Activated effector memory CD4-positive, alpha-beta T cell treated with Interleukin-2 at 50 U/mL for 16 hours (primary cell): ENCODE measurements around the gene COL5A3.

Experiments used
- DNase-seq: peaks from one replicate; pipeline ENCODE4 v3.0.0-alpha.2; 2020

Gene COL5A3

GRCh38 chr19:10009714-10010224, 535 bp downstream of the COL5A3 start:
- no peak for DNase-seq

DNA sequence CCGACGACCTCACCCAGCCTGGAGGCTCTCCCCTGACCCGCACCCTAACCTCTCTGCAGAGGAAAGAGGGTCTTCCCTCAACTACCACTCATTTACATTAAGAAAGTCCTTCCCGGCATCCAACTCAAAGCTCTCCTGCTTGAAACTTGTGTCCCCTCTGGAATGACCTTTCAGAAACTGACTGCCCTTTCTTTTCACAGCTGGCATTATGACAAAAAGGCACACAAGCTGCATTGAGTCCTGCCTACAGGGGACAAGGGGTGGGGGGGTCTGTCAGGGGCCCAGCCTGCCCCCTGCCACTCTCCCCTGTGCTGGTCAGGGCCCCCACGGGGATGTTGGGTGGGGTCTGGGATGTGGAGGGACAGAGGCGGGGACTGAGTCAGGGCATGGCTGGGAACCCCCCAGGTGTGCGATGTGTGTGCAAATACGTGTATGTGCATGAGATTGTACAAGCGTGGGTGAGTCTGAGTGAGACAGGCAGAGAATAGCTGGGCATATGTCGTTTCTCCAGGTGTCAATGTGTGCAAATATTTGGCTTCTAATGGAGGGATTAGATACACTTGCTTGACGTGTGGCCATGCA, 2.0 kb downstream of the COL5A3 start:
- no peak for DNase-seq

DNA sequence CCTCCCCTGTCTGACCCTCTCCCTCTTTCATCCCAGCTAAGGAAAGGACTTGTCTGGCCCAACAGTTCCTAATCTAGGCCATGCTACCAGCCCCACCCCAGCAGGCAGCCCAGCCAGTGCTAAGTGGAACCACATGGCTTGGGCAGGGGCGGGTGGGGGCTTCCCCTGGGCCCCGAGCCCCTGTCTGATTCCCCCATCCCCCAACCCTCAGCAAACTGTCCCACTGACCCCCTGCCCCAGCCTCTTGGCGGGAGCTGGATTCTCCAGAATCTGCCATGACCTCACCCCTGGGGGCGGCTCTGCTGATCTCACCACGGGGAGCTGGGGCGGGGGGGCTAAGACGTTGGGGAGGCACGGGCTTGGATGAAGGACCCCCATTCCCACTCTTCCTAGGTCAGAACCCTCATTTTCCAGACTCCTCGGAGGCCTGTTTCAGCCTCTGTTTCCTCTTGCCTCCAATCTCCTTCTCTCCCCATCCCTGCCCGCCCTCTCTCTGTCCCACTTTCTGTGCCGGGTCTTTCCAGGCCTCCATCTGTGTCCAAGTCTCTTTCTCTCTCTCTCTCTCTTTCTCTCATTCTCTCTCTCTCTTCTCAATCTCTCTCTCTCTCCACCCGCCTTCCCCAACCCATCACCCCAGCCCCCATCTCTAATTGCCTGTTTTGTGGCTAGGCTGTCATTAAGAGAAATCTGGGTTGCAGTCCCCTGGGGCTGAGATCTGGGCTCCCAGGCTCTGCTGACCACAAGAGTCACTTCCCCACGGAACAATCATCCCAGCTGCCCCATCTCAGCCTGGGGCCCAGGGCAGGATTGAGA, 2.7 kb downstream of the COL5A3 start:
- no peak for DNase-seq

DNA sequence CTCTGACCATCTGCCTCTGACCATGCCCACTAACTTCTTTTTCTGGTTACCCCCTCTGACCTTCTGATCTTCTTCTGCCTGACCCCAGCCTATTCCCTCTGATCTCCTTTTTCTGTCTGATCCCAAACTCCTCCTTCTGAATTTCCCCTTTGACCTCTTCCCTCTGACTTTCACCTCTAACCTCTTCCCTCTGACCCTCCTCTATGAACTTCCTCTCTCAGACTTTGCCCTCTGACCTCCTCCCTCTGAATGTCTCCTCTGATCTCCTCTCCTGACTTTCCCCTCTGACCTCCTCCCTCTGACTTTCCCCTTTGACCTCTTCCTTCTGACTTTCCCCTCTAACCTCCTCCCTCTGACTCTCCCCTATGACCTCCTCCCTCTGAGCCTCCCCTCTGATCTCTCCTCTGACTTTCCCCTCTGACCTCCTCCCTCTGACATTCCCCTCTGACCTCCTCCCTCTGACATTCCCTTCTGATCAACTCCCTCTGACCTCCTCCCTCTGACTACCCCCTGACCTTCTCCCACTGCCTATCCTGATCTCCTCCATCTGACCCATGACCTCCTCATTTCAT, 3.5 kb downstream of the COL5A3 start:
- no peak for DNase-seq

DNA sequence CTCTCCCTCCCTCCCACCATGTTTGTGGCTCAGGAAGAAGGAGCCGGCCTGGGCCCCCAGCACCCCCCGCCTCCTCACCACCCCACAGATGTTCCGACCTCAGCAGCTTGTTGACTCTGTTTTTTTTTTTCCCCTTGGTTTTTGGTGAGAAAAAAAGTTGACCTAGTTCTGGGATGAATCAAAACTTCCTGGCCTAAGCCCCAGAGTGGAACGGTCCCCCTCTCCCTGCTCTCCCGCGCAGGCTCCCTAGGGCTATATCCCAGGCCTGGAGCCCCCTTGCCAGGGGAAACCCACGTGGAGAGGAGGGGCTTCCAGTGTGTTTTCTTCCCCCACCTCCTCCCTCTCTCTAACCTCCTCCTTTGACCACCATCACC, 4.0 kb downstream of the COL5A3 start:
- no peak for DNase-seq

- DNase-seq = no peak
Measured at GRCh38 chr19:10005632-10006334, 4.5 kb downstream of the COL5A3 start.

DNA sequence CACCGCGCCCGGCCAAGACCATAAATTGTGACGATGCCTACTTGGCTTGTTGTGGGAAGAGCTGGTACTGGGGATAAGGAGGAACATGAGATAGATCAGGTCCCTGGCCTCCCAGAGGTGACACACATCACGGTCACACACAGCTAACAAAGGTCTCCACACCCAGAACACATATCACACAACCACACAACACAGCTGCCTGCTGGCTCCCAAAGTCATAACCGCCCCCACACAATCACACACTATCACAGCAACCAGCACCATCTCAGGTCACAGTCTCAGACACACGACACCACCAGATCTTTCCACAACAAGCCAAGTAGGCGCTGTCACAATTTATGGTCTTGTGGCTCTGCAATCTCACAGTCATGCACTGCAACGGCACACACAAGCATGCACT, 5.7 kb downstream of the COL5A3 start:
- no peak for DNase-seq

- DNase-seq = no peak
Measured at GRCh38 chr19:10003271-10003670, 7.0 kb downstream of the COL5A3 start.

DNA sequence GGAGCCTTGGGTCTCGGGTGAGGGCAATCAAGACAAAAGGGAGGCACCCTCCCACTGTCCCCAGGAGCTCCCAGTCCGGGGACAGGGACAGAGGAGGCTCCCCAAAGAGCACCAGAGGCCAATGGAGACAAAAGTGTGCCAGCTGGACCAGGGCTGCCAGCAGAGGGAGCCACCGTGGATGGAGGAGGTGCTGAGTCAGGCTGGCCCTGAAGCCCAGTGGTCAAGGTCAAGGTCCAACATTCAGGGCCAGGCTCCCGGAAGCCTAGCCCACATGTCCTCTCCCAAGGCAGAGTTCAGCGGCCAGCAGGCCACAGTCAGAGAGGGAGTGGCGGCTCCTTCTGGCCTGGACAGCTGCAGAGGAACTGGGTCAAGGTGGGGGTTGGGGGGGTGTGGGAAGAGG, 8.4 kb downstream of the COL5A3 start:
- no peak for DNase-seq

- peak; percentile 45 for DNase-seq
Measured at GRCh38 chr19:10000171-10000826, 10.0 kb downstream of the COL5A3 start.

DNA sequence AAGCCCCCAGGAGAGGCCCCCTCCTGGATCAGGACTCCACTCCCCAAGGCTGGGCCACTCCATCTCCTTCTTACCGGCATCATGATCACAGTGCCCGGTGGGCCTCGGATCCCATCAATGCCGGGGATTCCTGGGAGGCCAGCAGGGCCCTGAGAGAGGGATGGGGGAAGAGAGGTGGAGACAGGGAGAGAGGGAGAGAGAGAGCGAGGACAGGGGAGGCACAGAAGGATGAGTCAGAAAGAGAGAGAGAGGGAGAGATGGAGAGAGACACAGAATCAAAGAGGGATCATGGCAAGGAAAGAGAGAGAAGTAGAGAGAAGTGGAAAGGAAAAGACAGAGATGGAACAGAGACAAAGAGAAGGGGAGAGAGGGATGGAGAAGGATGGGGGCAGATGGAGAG, 13.8 kb downstream of the COL5A3 start:
- no peak for DNase-seq

GRCh38 chr19:9995999-9996398, 14.3 kb downstream of the COL5A3 start:
- DNase-seq = no peak

- DNase-seq = no peak
Measured at GRCh38 chr19:9995084-9995483, 15.2 kb downstream of the COL5A3 start.

DNA sequence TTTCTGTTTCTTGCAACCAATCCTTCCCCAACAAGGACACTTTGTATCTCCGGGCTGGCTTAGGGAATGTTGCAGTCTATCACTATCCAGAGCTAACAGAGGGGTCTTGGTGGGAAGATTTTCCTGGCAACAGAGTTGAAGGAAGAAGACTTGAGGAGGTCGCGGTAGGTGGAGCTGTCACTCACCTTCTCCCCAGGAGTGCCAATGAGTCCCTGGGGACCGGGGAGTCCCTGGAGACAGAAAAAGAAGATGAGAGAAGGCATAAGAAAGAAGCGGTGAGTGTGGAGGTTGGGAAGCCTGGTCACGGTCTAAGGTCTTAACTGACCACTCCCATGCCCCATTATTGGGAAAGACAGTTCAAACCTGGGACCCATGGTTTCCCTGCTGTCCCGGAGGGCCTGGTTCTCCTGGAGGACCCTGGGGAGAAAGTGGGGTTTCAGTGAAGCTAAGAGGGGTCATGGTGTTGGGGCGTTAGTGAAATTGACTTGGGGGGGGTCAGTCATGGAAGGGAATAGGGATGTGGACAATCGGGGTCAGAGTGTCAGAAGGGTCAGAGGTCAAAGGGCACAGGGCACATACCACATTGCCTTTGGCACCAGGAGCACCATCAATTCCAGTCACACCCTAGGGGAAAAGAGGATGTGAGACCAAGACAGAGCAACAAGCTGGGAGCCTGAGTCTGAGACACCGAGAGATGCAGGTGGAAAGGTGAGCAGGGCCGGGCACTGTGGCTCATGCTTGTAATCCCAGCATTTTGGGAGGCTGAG, 18.7 kb downstream of the COL5A3 start:
- DNase-seq = no peak

GRCh38 chr19:9989504-9989903, 20.8 kb downstream of the COL5A3 start:
- no peak for DNase-seq

GRCh38 chr19:9986787-9987281, 23.5 kb downstream of the COL5A3 start:
- no peak for DNase-seq

- DNase-seq = no peak
Measured at GRCh38 chr19:9981406-9982260, 28.7 kb downstream of the COL5A3 start.

DNA sequence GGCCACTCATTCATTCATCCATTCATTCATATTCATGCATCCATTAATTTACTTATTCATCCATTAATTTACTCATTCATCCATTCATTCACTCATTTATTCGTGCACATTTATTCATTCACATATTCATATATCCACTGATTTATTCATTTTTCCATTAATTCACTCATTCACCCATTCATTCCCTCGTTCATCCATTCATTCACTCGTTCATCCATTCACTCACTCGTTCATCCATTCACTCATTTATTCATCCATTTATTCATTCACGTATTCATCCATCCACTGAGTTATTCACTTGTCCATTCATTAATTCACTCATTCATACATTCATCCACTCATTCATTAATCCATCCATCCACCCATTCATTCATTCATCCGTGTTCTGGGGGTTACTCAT, 38.2 kb downstream of the COL5A3 start:
- DNase-seq = no peak

DNA sequence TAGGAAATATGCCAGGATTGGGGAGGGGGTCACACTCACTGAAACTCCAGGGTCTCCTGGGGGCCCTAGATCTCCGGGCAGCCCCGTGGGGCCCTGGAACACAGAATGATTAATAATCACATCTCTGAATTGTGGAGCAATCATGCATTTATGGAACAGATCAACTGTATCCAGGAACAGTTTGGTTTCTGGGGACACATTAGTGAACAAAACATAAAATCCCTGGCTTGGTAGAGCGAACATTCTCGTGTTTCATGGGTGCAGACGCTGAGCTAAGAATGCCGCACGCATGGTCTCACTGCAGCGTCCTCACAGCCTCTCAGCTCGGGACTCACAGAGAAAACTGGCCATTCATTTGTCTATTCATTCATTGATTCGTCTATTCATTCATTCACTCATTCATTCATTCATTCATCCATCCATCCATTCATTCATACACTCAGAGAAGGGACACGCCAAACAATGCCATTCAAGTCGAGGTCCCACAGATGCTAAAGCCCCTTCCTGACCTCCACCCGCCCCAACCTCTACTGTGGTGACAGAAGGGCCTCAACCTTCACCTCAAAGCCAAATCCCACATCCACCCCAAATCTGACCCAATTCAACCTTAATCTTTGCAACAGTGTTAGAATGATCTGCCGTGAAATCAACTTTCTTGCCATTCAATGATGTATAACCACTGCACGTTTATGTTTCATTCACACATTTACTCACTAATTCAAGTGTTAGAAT, 39.0 kb downstream of the COL5A3 start:
- DNase-seq = no peak

GRCh38 chr19:9970481-9970880, 39.8 kb downstream of the COL5A3 start:
- DNase-seq = no peak

DNA sequence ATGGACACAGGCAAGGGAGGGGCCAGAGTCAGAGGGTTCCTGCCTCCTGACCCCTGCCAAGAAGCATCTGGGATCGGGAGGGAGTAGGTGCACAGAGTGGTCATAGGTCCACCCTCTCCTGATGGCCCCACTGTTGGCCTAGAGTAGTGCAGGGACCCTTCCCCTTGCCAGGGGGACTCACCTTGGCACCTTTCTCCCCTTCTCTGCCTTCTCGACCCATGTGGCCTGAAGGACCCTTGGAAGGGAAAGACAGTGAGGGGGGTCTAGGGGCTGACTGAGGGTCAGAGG, 40.7 kb downstream of the COL5A3 start:
- no peak for DNase-seq
